HepG2 (cell line): ENCODE data around the gene PLEKHG2. TPM values are rescaled to one million over a fixed set of nuclear protein-coding genes. Genes with fewer than 3 reads are reported as not detected.
A peak's percentile ranks its signal among the peaks of the same experiment; 100 is the strongest.

Experiments
- AGO2 ChIP-seq: fragments of 200-400 bp; formaldehyde crosslinking; optimal IDR thresholded peaks from 2 replicates; pipeline ENCODE3; 2017; ENCODE audit warnings: mild to moderate bottlenecking, low read depth, low read length, moderate library complexity
- ATF4 ChIP-seq, 2 experiments: fragments of 450-650 bp in 1 of 2; sonication (generic) in 1 of 2; formaldehyde crosslinking; IDR thresholded peaks; 2 replicates each; pipeline versions ENCODE4 v1.5.0 to v1.8.0; 2020 to 2022; ENCODE audit warnings: mild to moderate bottlenecking in 1 of 2, missing genetic modification reagents in 1 of 2
- HES4 ChIP-seq: sonication (generic); formaldehyde crosslinking; IDR thresholded peaks from 2 replicates; pipeline ENCODE4 v1.9.0; 2021; ENCODE audit warnings: mild to moderate bottlenecking, missing genetic modification reagents, borderline replicate concordance
- ONECUT2 ChIP-seq: sonication (generic); formaldehyde crosslinking; IDR thresholded peaks from 2 replicates; pipeline ENCODE4 v1.4.0; 2020; ENCODE audit warnings: missing genetic modification reagents
- RAD51 ChIP-seq: fragments of 450-650 bp; IDR thresholded peaks from 2 replicates; pipeline ENCODE4 v1.6.1; 2016; ENCODE audit warnings: borderline replicate concordance
- SMARCE1 ChIP-seq: fragments of 450-650 bp; IDR thresholded peaks from 2 replicates; pipeline ENCODE4 v1.6.1; 2017; ENCODE audit warnings: borderline replicate concordance
- SOX5 ChIP-seq: IDR thresholded peaks from 2 replicates; pipeline ENCODE4 v1.6.1; 2016; ENCODE audit warnings: borderline replicate concordance
- SYNCRIP ChIP-seq: fragments of 200-400 bp; formaldehyde crosslinking; IDR thresholded peaks from 2 replicates; pipeline ENCODE4 v1.6.1; 2018; ENCODE audit warnings: mild to moderate bottlenecking, low read depth, low read length; ENCODE audit not compliant: insufficient read depth
- TFAP4 ChIP-seq: sonication (generic); IDR thresholded peaks from 2 replicates; pipeline ENCODE4 v1.6.1; 2016; ENCODE audit warnings: low read depth, borderline replicate concordance
- YEATS2 ChIP-seq: sonication (generic); formaldehyde crosslinking; IDR thresholded peaks from 2 replicates; pipeline ENCODE4 v1.4.0; 2020; ENCODE audit warnings: missing genetic modification reagents, borderline replicate concordance
- ZBTB1 ChIP-seq: sonication (generic); formaldehyde crosslinking; IDR thresholded peaks from 2 replicates; pipeline ENCODE4 v1.4.0; 2020; ENCODE audit warnings: missing genetic modification reagents, borderline replicate concordance
- ZBTB33 ChIP-seq: sonication (generic); formaldehyde crosslinking; IDR thresholded peaks from 2 replicates; pipeline ENCODE4 v1.4.0; 2020; ENCODE audit warnings: missing genetic modification reagents
- ZNF225 ChIP-seq: sonication (generic); formaldehyde crosslinking; IDR thresholded peaks from 2 replicates; pipeline ENCODE4 v1.4.0; 2020; ENCODE audit warnings: mild to moderate bottlenecking, missing genetic modification reagents
- ZNF331 ChIP-seq: sonication (generic); formaldehyde crosslinking; IDR thresholded peaks from 2 replicates; pipeline ENCODE4 v1.4.0; 2020; ENCODE audit warnings: missing genetic modification reagents
- ZNF343 ChIP-seq: sonication (generic); formaldehyde crosslinking; IDR thresholded peaks from 2 replicates; pipeline ENCODE4 v1.4.0; 2020; ENCODE audit warnings: mild to moderate bottlenecking, missing genetic modification reagents
- ZNF570 ChIP-seq: sonication (generic); formaldehyde crosslinking; IDR thresholded peaks from 2 replicates; pipeline ENCODE4 v1.4.0; 2020; ENCODE audit warnings: mild to moderate bottlenecking, missing genetic modification reagents, borderline replicate concordance
- ZNF75D ChIP-seq: sonication (generic); formaldehyde crosslinking; IDR thresholded peaks from 2 replicates; pipeline ENCODE4 v1.8.1; 2023; ENCODE audit warnings: missing genetic modification reagents, mild to moderate bottlenecking, borderline replicate concordance
- ZNF788 ChIP-seq: sonication (generic); formaldehyde crosslinking; IDR thresholded peaks from 2 replicates; pipeline ENCODE4 v1.5.0; 2020; ENCODE audit warnings: mild to moderate bottlenecking, missing genetic modification reagents, borderline replicate concordance
- ZNF83 ChIP-seq: sonication (generic); formaldehyde crosslinking; IDR thresholded peaks from 2 replicates; pipeline ENCODE4 v1.4.0; 2020; ENCODE audit warnings: missing genetic modification reagents, mild to moderate bottlenecking, borderline replicate concordance
- ZNF879 ChIP-seq: sonication (generic); formaldehyde crosslinking; IDR thresholded peaks from 2 replicates; pipeline ENCODE4 v1.8.1; 2023; ENCODE audit warnings: missing genetic modification reagents
- polyA plus RNA-seq, 8 experiments: library from polyadenylated mRNA; depleted of rRNA in 3 of 8; stranded (reverse) in 7 of 8; unstranded in 1 of 8; fragments of >200 nt; fragmentation: Illumina TruSeq in 4 of 8; extraction: Trizol in 4 of 8; gene quantifications; 2 replicates each; pipeline versions ENCODE4 v1.2.1 to v1.2.3, GENCODE V29; 2011 to 2016; ENCODE audit warnings: low read depth in 4 of 8, missing spikeins in 1 of 8, mixed read lengths in 1 of 8; ENCODE audit not compliant: insufficient read depth in 1 of 8
- total RNA-seq, 5 experiments: library from RNA; depleted of rRNA; stranded (reverse); fragments of >200 nt; fragmentation: Illumina TruSeq; extraction: Trizol; gene quantifications; 2 replicates each; pipeline ENCODE4 v1.2.3, GENCODE V29; 2016; ENCODE audit warnings: low read depth in 1 of 5
- TF ChIP-seq, protein P1 (sequence below): sonication (generic); formaldehyde crosslinking; IDR thresholded peaks from 2 replicates; pipeline ENCODE4 v1.5.0; 2020; ENCODE audit warnings: missing genetic modification reagents
- TF ChIP-seq, protein P2 (sequence below): sonication (generic); formaldehyde crosslinking; IDR thresholded peaks from 2 replicates; pipeline ENCODE4 v1.8.0; 2022; ENCODE audit warnings: missing genetic modification reagents, mild to moderate bottlenecking, moderate library complexity, borderline replicate concordance

The PLEKHG2 gene
- total and polyA plus RNA-seq, 2 of the 13 experiments (the other 11 are each of a cell fraction or from before 2014, with no cell fraction given): 3.6 to 6.8 TPM

- peak; percentile 78; the same call in 1 of the 2 replicates for TF ChIP-seq TFAP4
- peak; percentile 83 for TF ChIP-seq SOX5 (CRISPR knock-in tag)
- TF ChIP-seq ATF4 (CRISPR knock-in tag; IDR thresholded peaks at IDR 0.05): 0 out of 4 replicates have a peak, but pooled peaks of 1 of the 2 experiments have one; percentile 30
- TF ChIP-seq YEATS2 (CRISPR knock-in tag): peak; percentile 67; the same call in 1 of the 2 replicates
- no peak for TF ChIP-seq ZNF343 (CRISPR knock-in tag)
- TF ChIP-seq ZNF570: no peak
- TF ChIP-seq, protein P1, sequence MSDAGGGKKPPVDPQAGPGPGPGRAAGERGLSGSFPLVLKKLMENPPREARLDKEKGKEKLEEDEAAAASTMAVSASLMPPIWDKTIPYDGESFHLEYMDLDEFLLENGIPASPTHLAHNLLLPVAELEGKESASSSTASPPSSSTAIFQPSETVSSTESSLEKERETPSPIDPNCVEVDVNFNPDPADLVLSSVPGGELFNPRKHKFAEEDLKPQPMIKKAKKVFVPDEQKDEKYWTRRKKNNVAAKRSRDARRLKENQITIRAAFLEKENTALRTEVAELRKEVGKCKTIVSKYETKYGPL (CRISPR knock-in tag): no peak
- no peak for TF ChIP-seq SYNCRIP
- no peak for TF ChIP-seq ONECUT2 (CRISPR knock-in tag)
- no peak for TF ChIP-seq ZBTB1 (CRISPR knock-in tag)
- no peak for TF ChIP-seq RAD51
- TF ChIP-seq ZNF83 (CRISPR knock-in tag): no peak
- TF ChIP-seq ZNF331 (CRISPR knock-in tag): peak; percentile 89; the same call in 1 of the 2 replicates
- no peak for TF ChIP-seq ZNF879 (CRISPR knock-in tag)
- no peak for TF ChIP-seq ZNF75D
- TF ChIP-seq ZNF225: no peak
- TF ChIP-seq HES4 (CRISPR knock-in tag): no peak
- TF ChIP-seq ZBTB33 (CRISPR knock-in tag): peak; percentile 76
- TF ChIP-seq, protein P2, sequence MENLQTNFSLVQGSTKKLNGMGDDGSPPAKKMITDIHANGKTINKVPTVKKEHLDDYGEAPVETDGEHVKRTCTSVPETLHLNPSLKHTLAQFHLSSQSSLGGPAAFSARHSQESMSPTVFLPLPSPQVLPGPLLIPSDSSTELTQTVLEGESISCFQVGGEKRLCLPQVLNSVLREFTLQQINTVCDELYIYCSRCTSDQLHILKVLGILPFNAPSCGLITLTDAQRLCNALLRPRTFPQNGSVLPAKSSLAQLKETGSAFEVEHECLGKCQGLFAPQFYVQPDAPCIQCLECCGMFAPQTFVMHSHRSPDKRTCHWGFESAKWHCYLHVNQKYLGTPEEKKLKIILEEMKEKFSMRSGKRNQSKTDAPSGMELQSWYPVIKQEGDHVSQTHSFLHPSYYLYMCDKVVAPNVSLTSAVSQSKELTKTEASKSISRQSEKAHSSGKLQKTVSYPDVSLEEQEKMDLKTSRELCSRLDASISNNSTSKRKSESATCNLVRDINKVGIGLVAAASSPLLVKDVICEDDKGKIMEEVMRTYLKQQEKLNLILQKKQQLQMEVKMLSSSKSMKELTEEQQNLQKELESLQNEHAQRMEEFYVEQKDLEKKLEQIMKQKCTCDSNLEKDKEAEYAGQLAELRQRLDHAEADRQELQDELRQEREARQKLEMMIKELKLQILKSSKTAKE (CRISPR knock-in tag): no peak
- TF ChIP-seq AGO2: peak; percentile 72
- TF ChIP-seq ZNF788 (CRISPR knock-in tag): peak; percentile 97; the same call in 1 of the 2 replicates
- no peak for TF ChIP-seq SMARCE1
Observed at GRCh38 chr19:39397360-39398296, 14.8 kb upstream of the PLEKHG2 start (continued).
